Neural progenitor cell (in vitro differentiated cells): ENCODE results near the gene HCFC1. TPM values are rescaled to one million over a fixed set of nuclear protein-coding genes. Genes with fewer than 3 reads are reported as not detected.

Experiments used
- DNase-seq: peaks from one replicate; pipeline ENCODE4 v3.0.0-alpha.2; 2016; ENCODE audit warnings: low spot score
- H2AFZ ChIP-seq: fragments of 200-600 bp; sonication (generic); replicated peaks from 2 replicates; pipeline ENCODE4 v1.6.1; 2016; ENCODE audit warnings: antibody characterized with exemption
- H3F3A ChIP-seq: fragments of 200-600 bp; sonication (generic); 2 replicates; pipeline ENCODE4 v1.6.1; 2016; ENCODE audit warnings: antibody characterized with exemption, low read depth
- H3K27ac ChIP-seq: fragments of 200-600 bp; sonication (generic); 2 replicates; pipeline ENCODE4 v1.5.1; 2016; ENCODE audit warnings: mild to moderate bottlenecking
- H3K27me3 ChIP-seq: fragments of 200-600 bp; sonication (generic); 2 replicates; pipeline ENCODE4 v1.6.1; 2016; ENCODE audit warnings: mild to moderate bottlenecking, moderate library complexity
- H3K36me3 ChIP-seq: fragments of 200-600 bp; sonication (generic); 2 replicates; pipeline ENCODE4 v1.5.1; 2016
- H3K4me1 ChIP-seq: fragments of 200-600 bp; sonication (generic); 2 replicates; pipeline ENCODE4 v1.6.1; 2016; ENCODE audit warnings: mixed run types
- H3K4me2 ChIP-seq: fragments of 200-600 bp; sonication (generic); 2 replicates; pipeline ENCODE4 v1.6.1; 2016
- H3K4me3 ChIP-seq: fragments of 200-600 bp; sonication (generic); 2 replicates; pipeline ENCODE4 v1.5.1; 2016
- H3K79me2 ChIP-seq: fragments of 200-600 bp; sonication (generic); 2 replicates; pipeline ENCODE4 v1.6.1; 2016; ENCODE audit warnings: low read depth
- H3K9ac ChIP-seq: fragments of 200-600 bp; sonication (generic); 2 replicates; pipeline ENCODE4 v1.6.1; 2016
- H3K9me3 ChIP-seq: fragments of 200-600 bp; sonication (generic); 2 replicates; pipeline ENCODE4 v1.5.1; 2016; ENCODE audit warnings: low read depth
- H4K20me1 ChIP-seq: fragments of 200-600 bp; sonication (generic); 2 replicates; pipeline ENCODE4 v1.6.1; 2016; ENCODE audit warnings: low read depth
- H3K27ac Mint-ChIP-seq: 3 replicates; pipeline ENCODE4 v1.8.0; 2021; ENCODE audit warnings: mixed read lengths
- H3K27me3 Mint-ChIP-seq: 2 replicates; pipeline ENCODE4 v1.8.0; 2022; ENCODE audit warnings: low read depth, mild to moderate bottlenecking, inconsistent platforms, moderate library complexity, mixed read lengths; ENCODE audit not compliant: insufficient read depth
- H3K36me3 Mint-ChIP-seq: 3 replicates; pipeline ENCODE4 v1.8.0; 2021; ENCODE audit warnings: mixed read lengths
- H3K4me1 Mint-ChIP-seq: 3 replicates; pipeline ENCODE4 v1.8.0; 2021; ENCODE audit warnings: mixed read lengths
- H3K4me3 Mint-ChIP-seq: 3 replicates; pipeline ENCODE4 v1.8.0; 2021; ENCODE audit warnings: mild to moderate bottlenecking, moderate library complexity, mixed read lengths
- H3K9me3 Mint-ChIP-seq: 3 replicates; pipeline ENCODE4 v1.8.0; 2020; ENCODE audit warnings: mixed read lengths
- CTCF ChIP-seq: fragments of 200-600 bp; sonication (generic); IDR thresholded peaks from 2 replicates; pipeline ENCODE4 v1.5.1; 2017; ENCODE audit warnings: antibody characterized with exemption, mild to moderate bottlenecking
- EZH2 ChIP-seq: fragments of 200-600 bp; sonication (generic); IDR thresholded peaks from 2 replicates; pipeline ENCODE4 v1.6.1; 2017; ENCODE audit warnings: antibody characterized with exemption, mild to moderate bottlenecking, moderate library complexity
- EZH2phosphoT487 ChIP-seq: fragments of 200-600 bp; sonication (generic); IDR thresholded peaks from 2 replicates; pipeline ENCODE4 v1.6.1; 2017; ENCODE audit warnings: antibody characterized with exemption
- total RNA-seq: library from RNA; depleted of rRNA; stranded (reverse); fragments of >200 nt; gene quantifications from 2 replicates; pipeline ENCODE4 v1.2.3, GENCODE V29; 2015; ENCODE audit warnings: low replicate concordance

HCFC1 gene
- total RNA-seq, 1 donor from 2014 or later, result 20.7 TPM

GRCh38 chrX:153931151-153931550 is 40.5 kb downstream of the HCFC1 start:
- Histone ChIP-seq H3K4me3 (no peak overlapping the region), H3K9me3 (no peaks in the 10 kb centered on the region), H3K36me3 (no peaks in the 10 kb centered on the region), H3F3A (peaks cover 33% of the 10 kb centered on the region), H3K4me2 (no peak overlapping the region), H3K4me1 (peaks cover 8% of the 10 kb centered on the region), H3K79me2 (peaks cover 18% of the 10 kb centered on the region), H2AFZ (no peak overlapping the region), H4K20me1 (no peaks in the 10 kb centered on the region), H3K9ac (no peak overlapping the region), H3K27me3 (no peaks in the 10 kb centered on the region), H3K27ac (no peak overlapping the region)
- peaks cover 21% of the 10 kb centered on the region for H3K4me1 Mint-ChIP-seq
- H3K27ac Mint-ChIP-seq, result no peak overlapping the region
- TF ChIP-seq EZH2 (no peak), EZH2phosphoT487 (no peak), CTCF (no peak)
- no peak for DNase-seq
- no peak overlapping the region for H3K4me3 Mint-ChIP-seq
- peaks cover 7% of the 10 kb centered on the region for H3K9me3 Mint-ChIP-seq
- H3K27me3 Mint-ChIP-seq, result peaks cover 6% of the 10 kb centered on the region
- peaks cover 4% of the 10 kb centered on the region for H3K36me3 Mint-ChIP-seq

DNA sequence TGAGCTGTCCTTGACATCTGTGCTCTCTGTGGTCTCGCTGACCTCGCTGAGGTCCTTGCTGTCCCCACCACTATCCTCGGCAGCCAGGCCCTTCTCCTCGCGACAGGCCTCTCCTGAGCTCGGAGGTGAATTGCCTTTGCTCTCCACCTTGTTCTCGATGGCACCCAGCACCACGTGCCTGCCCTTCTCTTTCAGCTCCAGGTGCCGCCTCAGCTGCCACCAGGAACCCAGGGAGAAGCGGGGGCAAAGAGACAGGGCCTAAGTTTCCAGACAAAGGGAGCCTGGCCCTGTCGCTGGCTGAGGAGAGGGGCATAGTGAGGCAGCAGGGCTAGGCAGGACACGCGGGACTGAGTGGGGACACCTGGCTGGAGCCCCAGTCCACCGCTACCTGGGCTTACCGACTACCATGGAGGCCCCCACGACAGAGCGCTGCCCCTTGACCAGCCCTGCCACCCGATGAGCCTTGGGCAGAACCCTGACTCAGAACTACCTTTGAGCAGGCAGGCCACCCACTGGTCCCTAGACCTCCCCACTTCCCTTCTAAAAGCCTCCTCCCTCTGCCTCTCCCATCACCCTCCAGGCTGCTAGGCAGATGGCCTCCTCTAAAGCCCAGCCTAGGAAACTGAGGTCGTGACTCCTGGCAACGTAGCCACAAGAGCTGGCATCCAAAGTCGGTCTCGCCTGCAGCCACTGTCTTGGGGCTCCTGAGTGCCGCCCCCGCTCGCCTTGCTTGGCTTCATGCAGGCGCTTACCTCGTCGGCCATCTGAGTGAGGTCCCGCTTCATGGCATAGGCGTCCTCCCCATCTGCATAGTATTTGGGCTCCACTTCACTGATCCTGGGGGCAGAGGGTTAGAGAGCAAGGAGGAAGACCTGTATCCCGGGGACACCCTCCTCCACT is 41.4 kb downstream of the HCFC1 start:
- H3K4me2 ChIP-seq, result no peak overlapping the region
- Mint-ChIP-seq H3K27ac (no peak overlapping the region), H3K9me3 (peaks cover 6% of the 10 kb centered on the region), H3K27me3 (peaks cover 9% of the 10 kb centered on the region), H3K4me3 (no peak overlapping the region), H3K4me1 (peaks cover 24% of the 10 kb centered on the region), H3K36me3 (peaks cover 4% of the 10 kb centered on the region)
- peaks cover 6% of the 10 kb centered on the region for H3K27me3 ChIP-seq
- no peak overlapping the region for H2AFZ ChIP-seq
- peaks cover 28% of the 10 kb centered on the region for H3F3A ChIP-seq
- H3K79me2 ChIP-seq, result peaks cover 18% of the 10 kb centered on the region
- no peaks in the 10 kb centered on the region for H4K20me1 ChIP-seq
- no peak for DNase-seq
- H3K9me3 ChIP-seq, result no peaks in the 10 kb centered on the region
- H3K27ac ChIP-seq, result no peak overlapping the region
- no peak overlapping the region for H3K4me3 ChIP-seq
- no peaks in the 10 kb centered on the region for H3K36me3 ChIP-seq
- H3K4me1 ChIP-seq, result peaks cover 8% of the 10 kb centered on the region
- TF ChIP-seq EZH2 (no peak), EZH2phosphoT487 (no peak), CTCF (no peak)
- H3K9ac ChIP-seq, result no peak overlapping the region

GRCh38 chrX:153929576-153929975 is 42.0 kb downstream of the HCFC1 start:
- no peak overlapping the region for H3K4me3 ChIP-seq
- H3K9me3 Mint-ChIP-seq, result peaks cover 6% of the 10 kb centered on the region

More at GRCh38 chrX:153929576-153929975, 42.0 kb downstream of the HCFC1 start:
- Histone ChIP-seq H3K27ac (no peak overlapping the region), H4K20me1 (no peaks in the 10 kb centered on the region), H3K4me2 (no peak overlapping the region), H3K36me3 (no peaks in the 10 kb centered on the region), H3K27me3 (peaks cover 10% of the 10 kb centered on the region), H3K79me2 (peaks cover 18% of the 10 kb centered on the region), H3K4me1 (peaks cover 8% of the 10 kb centered on the region), H3F3A (peaks cover 28% of the 10 kb centered on the region), H3K9me3 (no peaks in the 10 kb centered on the region), H3K9ac (no peak overlapping the region), H2AFZ (no peak overlapping the region)
- Mint-ChIP-seq H3K4me1 (peaks cover 24% of the 10 kb centered on the region), H3K27me3 (peaks cover 9% of the 10 kb centered on the region), H3K4me3 (no peak overlapping the region), H3K36me3 (peaks cover 4% of the 10 kb centered on the region), H3K27ac (no peak overlapping the region)
- TF ChIP-seq CTCF, result no peak
- DNase-seq, result no peak
